ENCODE measurements around the gene TCF15. TPM values are rescaled to one million over a fixed set of nuclear protein-coding genes. Genes with fewer than 3 reads are reported as not detected.

TCF15 gene
- total and polyA plus RNA-seq, 2 of the 13 experiments (the other 11 are each of a cell fraction or from before 2014, with no cell fraction given), result not detected

GRCh38 chr20:555976-556385 lies 54.1 kb downstream of the TCF15 start (continued):
- TF ChIP-seq ARID5B (CRISPR knock-in tag; IDR thresholded peaks at IDR 0.05), result peak; percentile 41; the same call in 1 of the 2 replicates
- no peak for TF ChIP-seq PAX8 (CRISPR knock-in tag; IDR thresholded peaks at IDR 0.05; ENCODE audit: borderline replicate concordance)
- no peak for TF ChIP-seq YY1 (IDR thresholded peaks at IDR 0.05; ENCODE audit: insufficient read depth, insufficient replicate concordance, low read depth, low read length)
- TF ChIP-seq EHMT2 (IDR thresholded peaks at IDR 0.05; ENCODE audit: borderline replicate concordance, low read depth, low read length), result no peak
- no peak for TF ChIP-seq RELA (CRISPR knock-in tag; IDR thresholded peaks at IDR 0.05)
- peak; percentile 47 for TF ChIP-seq TEAD3 (CRISPR knock-in tag; optimal IDR thresholded peaks at IDR 0.05; ENCODE audit: borderline replicate concordance)
- no peak for TF ChIP-seq ZBED4 (CRISPR knock-in tag; IDR thresholded peaks at IDR 0.05; ENCODE audit: borderline replicate concordance)
- no peak for TF ChIP-seq HNF1B (CRISPR knock-in tag; IDR thresholded peaks at IDR 0.05)
- TF ChIP-seq SRY (CRISPR knock-in tag; IDR thresholded peaks at IDR 0.05), result no peak
- TF ChIP-seq ZNF260 (CRISPR knock-in tag; IDR thresholded peaks at IDR 0.05; ENCODE audit: borderline replicate concordance, low read depth), result no peak
- no peak for TF ChIP-seq NR1H2 (CRISPR knock-in tag; IDR thresholded peaks at IDR 0.05; ENCODE audit: borderline replicate concordance, low read depth)
- no peak for TF ChIP-seq CCDC6 (CRISPR knock-in tag; IDR thresholded peaks at IDR 0.05)
- no peak for TF ChIP-seq HOXA9 (CRISPR knock-in tag; IDR thresholded peaks at IDR 0.05; ENCODE audit: borderline replicate concordance)
- no peak for TF ChIP-seq NONO (IDR thresholded peaks at IDR 0.05)
- TF ChIP-seq NONO (CRISPR knock-in tag; conservative IDR thresholded peaks at IDR 0.05), result 0 out of 2 replicates have a peak, but pooled peaks have one; percentile 36
- TF ChIP-seq MLX (CRISPR knock-in tag; IDR thresholded peaks at IDR 0.05), result no peak

Measured in HepG2 (cell line).